Stimulated activated CD8-positive, alpha-beta memory T cell treated with anti-CD3 and anti-CD28 coated beads, Interleukin-15, amount 100 ng/mL, for 24 hours (primary cell): ENCODE data around the gene ZNF418.
"Not testable (repeated sequence)": the region's sequence is repeated elsewhere in the genome, so short reads cannot be mapped to it uniquely, and the experiment has no call there.

ENCODE experiments used
- DNase-seq: peaks from one replicate; pipeline ENCODE4 v3.0.0-alpha.2; 2020; ENCODE audit warnings: low read depth

Gene ZNF418

GRCh38 chr19:57888560-57889231, 46.5 kb downstream of the ZNF418 start, which contains the start of gene ZNF814:
Gene ZNF814 (minus strand): TSS chr19:57889037. CDS start chr19:57888802, 235 bp downstream.
- DNase-seq, result peak; percentile 61

GRCh38 chr19:57888107-57888559, 47.1 kb downstream of the ZNF418 start:
- no peak for DNase-seq

GRCh38 chr19:57887195-57887941, 47.8 kb downstream of the ZNF418 start:
- DNase-seq, result no peak

- DNase-seq, result no peak
Measured at GRCh38 chr19:57886046-57886445, 49.2 kb downstream of the ZNF418 start.

- not testable (repeated sequence) for DNase-seq
Measured at GRCh38 chr19:57873883-57874799, 61.1 kb downstream of the ZNF418 start.

GRCh38 chr19:57872450-57872849, 62.8 kb downstream of the ZNF418 start:
- DNase-seq, result no peak
